ENCODE measurements around the gene MPDU1. TPM values are rescaled to one million over a fixed set of nuclear protein-coding genes. Genes with fewer than 3 reads are reported as not detected.

MPDU1 gene
- total and polyA plus RNA-seq, 4 donors = 42.3 to 99.5 (median 84.8) TPM

DNA sequence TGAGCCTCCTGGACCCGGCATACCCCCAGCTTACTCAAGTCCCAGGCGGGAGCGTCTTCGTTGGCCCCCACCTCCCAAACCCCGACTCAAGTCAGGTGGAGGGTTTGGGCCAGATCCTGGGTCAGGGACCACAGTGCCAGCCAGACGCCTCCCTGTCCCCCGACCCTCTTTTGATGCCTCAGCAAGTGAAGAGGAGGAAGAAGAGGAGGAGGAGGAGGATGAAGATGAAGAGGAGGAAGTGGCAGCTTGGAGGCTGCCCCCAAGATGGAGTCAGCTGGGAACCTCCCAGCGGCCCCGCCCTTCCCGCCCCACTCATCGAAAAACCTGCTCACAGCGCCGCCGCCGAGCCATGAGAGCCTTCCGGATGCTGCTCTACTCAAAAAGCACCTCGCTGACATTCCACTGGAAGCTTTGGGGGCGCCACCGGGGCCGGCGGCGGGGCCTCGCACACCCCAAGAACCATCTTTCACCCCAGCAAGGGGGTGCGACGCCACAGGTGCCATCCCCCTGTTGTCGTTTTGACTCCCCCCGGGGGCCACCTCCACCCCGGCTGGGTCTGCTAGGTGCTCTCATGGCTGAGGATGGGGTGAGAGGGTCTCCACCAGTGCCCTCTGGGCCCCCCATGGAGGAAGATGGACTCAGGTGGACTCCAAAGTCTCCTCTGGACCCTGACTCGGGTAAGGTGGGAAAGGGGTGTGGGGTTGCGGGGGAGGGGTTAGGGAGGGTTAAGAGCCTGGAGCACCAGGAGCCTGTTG lies 20.4 kb upstream of the MPDU1 start:
- Histone ChIP-seq H3K36me3 (ENCODE audit: control insufficient read depth in 4 of 4, insufficient read depth in 4 of 4, low read length in 4 of 4) (peaks cover 13 to 33% (median 25%) of the 10 kb centered on the region in 4 donors), H3K9me3 (ENCODE audit: control insufficient read depth in 4 of 4, insufficient read depth in 3 of 4, low read length in 3 of 4) (no peaks in the 10 kb centered on the region), H3K9ac (ENCODE audit: insufficient read depth in 1 of 2, low read length in 2 of 2) (no peak overlapping the region), H3K27me3 (ENCODE audit: control insufficient read depth in 3 of 3, insufficient read depth in 3 of 3, low read length in 2 of 3) (no peaks in the 10 kb centered on the region), H3K4me1 (ENCODE audit: control insufficient read depth in 5 of 5, insufficient read depth in 5 of 5, low read length in 5 of 5) (peaks cover 0 to 37% (median 25%) of the 10 kb centered on the region in 5 donors), H3K27ac (ENCODE audit: low read depth in 1 of 2, low read length in 1 of 2) (no peak overlapping the region), H3K4me3 (no peak overlapping the region)
- WGBS, 2 donors = 88 to 94% methylated on average over 30 of the region's 30 CpGs
- ATAC-seq (ENCODE audit: insufficient read depth, low FRiP score) (no peak), DNase-seq (no peak)
- TF ChIP-seq, protein P1, sequence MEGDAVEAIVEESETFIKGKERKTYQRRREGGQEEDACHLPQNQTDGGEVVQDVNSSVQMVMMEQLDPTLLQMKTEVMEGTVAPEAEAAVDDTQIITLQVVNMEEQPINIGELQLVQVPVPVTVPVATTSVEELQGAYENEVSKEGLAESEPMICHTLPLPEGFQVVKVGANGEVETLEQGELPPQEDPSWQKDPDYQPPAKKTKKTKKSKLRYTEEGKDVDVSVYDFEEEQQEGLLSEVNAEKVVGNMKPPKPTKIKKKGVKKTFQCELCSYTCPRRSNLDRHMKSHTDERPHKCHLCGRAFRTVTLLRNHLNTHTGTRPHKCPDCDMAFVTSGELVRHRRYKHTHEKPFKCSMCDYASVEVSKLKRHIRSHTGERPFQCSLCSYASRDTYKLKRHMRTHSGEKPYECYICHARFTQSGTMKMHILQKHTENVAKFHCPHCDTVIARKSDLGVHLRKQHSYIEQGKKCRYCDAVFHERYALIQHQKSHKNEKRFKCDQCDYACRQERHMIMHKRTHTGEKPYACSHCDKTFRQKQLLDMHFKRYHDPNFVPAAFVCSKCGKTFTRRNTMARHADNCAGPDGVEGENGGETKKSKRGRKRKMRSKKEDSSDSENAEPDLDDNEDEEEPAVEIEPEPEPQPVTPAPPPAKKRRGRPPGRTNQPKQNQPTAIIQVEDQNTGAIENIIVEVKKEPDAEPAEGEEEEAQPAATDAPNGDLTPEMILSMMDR (IDR thresholded peaks at IDR 0.05; ENCODE audit: control extremely low read depth, extremely low read depth) = no peak

DNA sequence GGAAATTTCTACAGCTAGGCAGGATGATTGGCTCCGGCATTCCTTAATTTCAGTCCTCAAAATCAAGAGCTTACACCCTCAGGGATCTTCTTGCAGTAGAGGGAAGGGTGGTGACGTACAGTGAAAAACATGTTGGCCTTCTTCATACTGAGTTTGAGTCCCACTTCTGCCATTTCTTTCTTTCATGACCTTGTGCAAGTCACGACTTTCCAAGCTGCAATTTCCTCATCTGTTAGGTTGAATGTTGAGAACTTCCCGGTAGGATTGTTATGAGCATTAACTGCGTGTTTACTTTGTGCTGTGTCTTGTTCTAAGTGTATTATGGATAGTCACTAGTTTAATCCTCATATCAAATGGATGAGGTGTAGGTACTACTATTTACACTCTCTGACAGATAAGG lies 14.1 kb upstream of the MPDU1 start:
- no peak for DNase-seq
- peaks cover 4 to 12% (median 5%) of the 10 kb centered on the region in 5 donors for H3K4me1 ChIP-seq (ENCODE audit: control insufficient read depth in 5 of 5, insufficient read depth in 5 of 5, low read length in 5 of 5)
- no peak overlapping the region for H3K9ac ChIP-seq (ENCODE audit: insufficient read depth in 1 of 2, low read length in 2 of 2)
- peaks cover 17 to 50% (median 36%) of the 10 kb centered on the region in 4 donors for H3K36me3 ChIP-seq (ENCODE audit: control insufficient read depth in 4 of 4, insufficient read depth in 4 of 4, low read length in 4 of 4)
- no peak overlapping the region for H3K27ac ChIP-seq (ENCODE audit: low read depth in 1 of 2, low read length in 1 of 2)
- H3K4me3 ChIP-seq = no peak overlapping the region
- no peak for ATAC-seq (ENCODE audit: insufficient read depth, low FRiP score)
- no peaks in the 10 kb centered on the region for H3K9me3 ChIP-seq (ENCODE audit: control insufficient read depth in 4 of 4, insufficient read depth in 3 of 4, low read length in 3 of 4)
- H3K27me3 ChIP-seq (ENCODE audit: control insufficient read depth in 3 of 3, insufficient read depth in 3 of 3, low read length in 2 of 3) = no peaks in the 10 kb centered on the region
- WGBS, 2 donors = 52 to 79% methylated on average over 5 of the region's 5 CpGs
- TF ChIP-seq, protein P1 (IDR thresholded peaks at IDR 0.05; ENCODE audit: control extremely low read depth, extremely low read depth) = no peak

DNA sequence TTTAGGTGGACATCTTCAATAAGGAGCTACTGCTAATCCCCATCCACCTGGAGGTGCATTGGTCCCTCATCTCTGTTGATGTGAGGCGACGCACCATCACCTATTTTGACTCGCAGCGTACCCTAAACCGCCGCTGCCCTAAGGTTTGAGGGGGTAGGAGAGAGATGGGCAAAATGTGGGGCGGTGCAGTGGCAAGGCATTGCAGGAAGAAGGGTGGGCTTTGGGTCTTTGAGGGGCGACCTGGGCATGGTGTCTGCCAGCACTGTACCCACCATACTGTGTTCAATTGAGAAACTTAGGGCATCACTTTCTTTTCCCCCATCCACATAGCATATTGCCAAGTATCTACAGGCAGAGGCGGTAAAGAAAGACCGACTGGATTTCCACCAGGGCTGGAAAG lies 13.3 kb upstream of the MPDU1 start:
- TF ChIP-seq, protein P1 (IDR thresholded peaks at IDR 0.05; ENCODE audit: control extremely low read depth, extremely low read depth) = no peak
- WGBS, 2 donors = 96 to 98% methylated on average over 10 of the region's 10 CpGs
- no peak overlapping the region for H3K4me3 ChIP-seq
- H3K27me3 ChIP-seq (ENCODE audit: control insufficient read depth in 3 of 3, insufficient read depth in 3 of 3, low read length in 2 of 3) = no peaks in the 10 kb centered on the region
- H3K4me1 ChIP-seq (ENCODE audit: control insufficient read depth in 5 of 5, insufficient read depth in 5 of 5, low read length in 5 of 5) = peaks cover 4 to 19% (median 8%) of the 10 kb centered on the region in 5 donors
- peaks cover 0 to 2% (median 0%) of the 10 kb centered on the region in 4 donors for H3K9me3 ChIP-seq (ENCODE audit: control insufficient read depth in 4 of 4, insufficient read depth in 3 of 4, low read length in 3 of 4)
- no peak overlapping the region for H3K9ac ChIP-seq (ENCODE audit: insufficient read depth in 1 of 2, low read length in 2 of 2)
- no peak overlapping the region for H3K27ac ChIP-seq (ENCODE audit: low read depth in 1 of 2, low read length in 1 of 2)
- peaks cover 24 to 49% (median 36%) of the 10 kb centered on the region in 4 donors for H3K36me3 ChIP-seq (ENCODE audit: control insufficient read depth in 4 of 4, insufficient read depth in 4 of 4, low read length in 4 of 4)
- ATAC-seq (ENCODE audit: insufficient read depth, low FRiP score) (no peak), DNase-seq (no peak)

All from lung (tissue), 12 donors.